UCSD-AML1 (cell line): ENCODE measurements around the gene FAT2.
"Not testable (repeated sequence)": the region's sequence is repeated elsewhere in the genome, so short reads cannot be mapped to it uniquely, and the experiment has no call there.

ENCODE experiments used
- DNase-seq: peaks from one replicate; lab custom pipeline; 2025; ENCODE audit not compliant: unreplicated experiment; lab: John Stamatoyannopoulos, UW

FAT2 gene

GRCh38 chr5:151584057-151584937 is 6.8 kb downstream of the FAT2 start:
- DNase-seq: no peak

GRCh38 chr5:151581812-151582583 is 9.1 kb downstream of the FAT2 start:
- no peak for DNase-seq

- no peak for DNase-seq
Observed at GRCh38 chr5:151581347-151581746, 9.8 kb downstream of the FAT2 start.

GRCh38 chr5:151580858-151581257 is 10.3 kb downstream of the FAT2 start:
- DNase-seq: no peak

- no peak for DNase-seq
Observed at GRCh38 chr5:151580239-151580638, 10.9 kb downstream of the FAT2 start.

- DNase-seq: not testable (repeated sequence)
Observed at GRCh38 chr5:151579146-151579545, 12.0 kb downstream of the FAT2 start.

- DNase-seq: no peak
Observed at GRCh38 chr5:151578326-151579025, 12.7 kb downstream of the FAT2 start.

GRCh38 chr5:151577566-151577965 is 13.6 kb downstream of the FAT2 start:
- peak; percentile 47 for DNase-seq

GRCh38 chr5:151574444-151574996 is 16.6 kb downstream of the FAT2 start:
- DNase-seq: no peak

- DNase-seq: no peak
Observed at GRCh38 chr5:151572657-151573368, 18.3 kb downstream of the FAT2 start.

GRCh38 chr5:151571270-151572173 is 19.6 kb downstream of the FAT2 start:
- DNase-seq: no peak

- DNase-seq: no peak
Observed at GRCh38 chr5:151570512-151571269, 20.4 kb downstream of the FAT2 start.

GRCh38 chr5:151570058-151570457 is 21.1 kb downstream of the FAT2 start:
- no peak for DNase-seq

- DNase-seq: no peak
Observed at GRCh38 chr5:151569132-151570046, 21.7 kb downstream of the FAT2 start.

- no peak for DNase-seq
Observed at GRCh38 chr5:151568036-151568435, 23.1 kb downstream of the FAT2 start.

- DNase-seq: no peak
Observed at GRCh38 chr5:151565971-151566370, 25.2 kb downstream of the FAT2 start.

GRCh38 chr5:151562019-151562707 is 29.0 kb downstream of the FAT2 start:
- no peak for DNase-seq
